GM12873 (cell line): ENCODE data around the gene EYA3.

ENCODE experiments used
- CTCF ChIP-seq: IDR thresholded peaks from 2 replicates; pipeline ENCODE4 v1.5.1; 2012; ENCODE audit warnings: low read depth, mild to moderate bottlenecking, moderate library complexity, low read length, control low read depth; ENCODE audit not compliant: insufficient read depth; ENCODE audit errors: missing control alignments

EYA3 gene

GRCh38 chr1:28010969-28011368 lies 77.4 kb downstream of the EYA3 start:
- no peak for TF ChIP-seq CTCF

DNA sequence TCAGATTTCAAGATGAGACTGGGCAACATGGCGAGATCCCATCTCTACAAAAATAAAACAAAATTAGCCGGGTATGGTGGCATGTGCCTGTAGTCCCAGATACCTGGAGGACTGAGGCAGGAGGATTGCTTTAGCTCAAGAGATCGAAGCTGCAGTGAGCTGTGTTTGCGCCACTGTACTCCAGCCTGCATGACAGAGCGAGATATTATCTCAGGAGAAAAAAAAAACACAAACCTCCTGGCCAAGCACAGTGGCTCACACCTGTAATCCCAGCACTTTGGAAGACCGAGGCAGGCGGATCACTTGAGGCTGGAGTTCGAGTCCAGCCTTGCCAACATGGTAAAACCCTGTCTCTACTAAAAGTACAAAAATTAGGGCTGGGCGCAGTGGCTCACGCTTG lies 85.8 kb downstream of the EYA3 start:
- TF ChIP-seq CTCF: no peak

- TF ChIP-seq CTCF: no peak
Measured at GRCh38 chr1:27999055-27999454, 89.4 kb downstream of the EYA3 start.

- no peak for TF ChIP-seq CTCF
Measured at GRCh38 chr1:27994060-27994459, 94.3 kb downstream of the EYA3 start.

DNA sequence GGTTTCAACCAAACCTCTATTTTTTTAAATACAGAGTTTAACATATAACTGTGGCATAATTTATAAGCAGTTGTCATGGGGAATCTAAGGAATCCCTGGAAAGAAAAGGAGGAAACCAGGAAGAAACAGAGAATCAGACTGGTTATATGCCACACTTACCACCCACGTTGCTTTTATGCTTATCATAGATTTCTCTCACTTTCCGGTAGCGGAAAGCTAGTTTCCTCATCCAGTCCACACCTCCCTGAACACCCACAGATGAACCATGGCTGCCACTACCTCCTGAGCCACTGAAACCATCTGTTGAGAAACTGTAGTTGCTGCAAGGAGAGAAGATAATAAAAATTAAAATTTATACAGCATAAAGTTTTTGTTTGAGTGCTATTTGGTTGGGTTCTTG lies 95.2 kb downstream of the EYA3 start:
- no peak for TF ChIP-seq CTCF

DNA sequence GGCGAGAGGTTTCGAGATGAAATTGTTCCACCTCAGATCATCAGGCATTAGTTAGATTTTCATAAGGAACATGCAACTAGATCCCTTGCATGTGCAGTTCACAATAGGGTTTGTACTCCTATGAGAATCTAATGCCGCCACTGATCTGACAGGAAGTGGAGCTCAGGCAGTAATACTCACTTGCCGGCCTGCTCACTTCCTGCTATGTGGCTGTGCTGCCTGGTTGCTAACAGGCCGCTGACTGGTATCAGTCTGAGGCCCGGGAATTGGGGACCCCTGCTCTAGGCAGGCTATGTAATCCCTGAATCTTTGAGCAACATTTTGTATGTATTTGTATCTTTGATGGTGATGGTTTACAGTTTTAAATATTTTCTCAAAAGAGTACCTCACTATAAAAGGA lies 96.1 kb downstream of the EYA3 start:
- TF ChIP-seq CTCF: no peak

- no peak for TF ChIP-seq CTCF
Measured at GRCh38 chr1:27990920-27991537, 97.4 kb downstream of the EYA3 start.

DNA sequence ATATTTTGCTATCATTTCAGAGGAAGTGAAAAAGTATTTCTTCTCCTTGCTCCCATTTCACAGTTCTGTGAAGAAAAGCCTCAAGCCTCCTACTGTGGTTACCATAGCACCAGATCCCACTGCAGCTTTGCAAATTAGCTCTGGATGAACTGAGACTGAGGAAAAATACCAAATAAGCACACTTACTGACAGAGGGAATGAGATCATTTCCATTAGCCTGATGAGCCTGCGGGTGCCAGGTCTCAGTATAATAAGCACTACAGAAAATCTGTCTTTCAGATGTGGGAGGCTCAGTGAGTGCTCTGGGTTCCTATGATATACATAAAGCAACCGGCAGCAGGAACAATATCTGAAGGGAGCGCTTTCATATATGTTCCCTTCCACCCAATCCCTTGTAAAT lies 107.3 kb downstream of the EYA3 start:
- TF ChIP-seq CTCF: no peak
